Fibroblast of lung (primary cell): ENCODE data around the gene MCTP2. TPM values are rescaled to one million over a fixed set of nuclear protein-coding genes. Genes with fewer than 3 reads are reported as not detected.
A peak's percentile ranks its signal among the peaks of the same experiment; 100 is the strongest.

Experiments
- DNase-seq, 2 donors: peaks; one replicate each; pipeline versions ENCODE4 v3.0.0 to v3.0.0-alpha.2; 2010; ENCODE audit warnings: low read depth in 2 of 2
- H2AFZ ChIP-seq: 2 replicates; pipeline ENCODE4 v1.5.1; 2012; ENCODE audit warnings: low read length, control low read depth, inconsistent platforms
- H3K27ac ChIP-seq: 2 replicates; pipeline ENCODE4 v1.5.1; 2011; ENCODE audit warnings: low read length, control low read depth; ENCODE audit not compliant: insufficient read depth
- H3K27me3 ChIP-seq: 2 replicates; pipeline ENCODE4 v1.5.1; 2011; ENCODE audit warnings: mild to moderate bottlenecking, low read length; ENCODE audit not compliant: control insufficient read depth, insufficient read depth
- H3K36me3 ChIP-seq: 2 replicates; pipeline ENCODE4 v1.5.1; 2011; ENCODE audit warnings: low read length; ENCODE audit not compliant: control insufficient read depth, insufficient read depth
- H3K4me1 ChIP-seq: 2 replicates; pipeline ENCODE4 v1.5.1; 2011; ENCODE audit warnings: low read length; ENCODE audit not compliant: control insufficient read depth, insufficient read depth; ENCODE audit errors: extremely low read depth
- H3K4me2 ChIP-seq: 2 replicates; pipeline ENCODE4 v1.5.1; 2011; ENCODE audit warnings: low read length, control low read depth; ENCODE audit not compliant: insufficient read depth; ENCODE audit errors: extremely low read depth
- H3K4me3 ChIP-seq, 4 experiments: fragments of 200-600 bp in 1 of 4; sonication (generic) in 1 of 4; replicated peaks in 1 of 4; 2 replicates each; pipeline ENCODE4 v1.5.1; 2011 to 2016; ENCODE audit warnings: low read length in 4 of 4, low read depth in 3 of 4, mild to moderate bottlenecking in 3 of 4, control low read depth in 2 of 4, inconsistent platforms in 1 of 4, mixed read lengths in 1 of 4; ENCODE audit not compliant: insufficient read depth in 1 of 4; ENCODE audit errors: control extremely low read depth in 1 of 4
- H3K79me2 ChIP-seq: 2 replicates; pipeline ENCODE4 v1.5.1; 2012; ENCODE audit warnings: mild to moderate bottlenecking, low read length, inconsistent platforms; ENCODE audit not compliant: control insufficient read depth, insufficient read depth
- H3K9ac ChIP-seq: 2 replicates; pipeline ENCODE4 v1.5.1; 2011; ENCODE audit warnings: mild to moderate bottlenecking, low read length, control low read depth; ENCODE audit not compliant: insufficient read depth
- H3K9me3 ChIP-seq: 2 replicates; pipeline ENCODE4 v1.5.1; 2012; ENCODE audit warnings: low read depth, low read length; ENCODE audit not compliant: control insufficient read depth, insufficient read depth
- H4K20me1 ChIP-seq: 2 replicates; pipeline ENCODE4 v1.5.1; 2011; ENCODE audit warnings: low read length; ENCODE audit not compliant: control insufficient read depth, insufficient read depth; ENCODE audit errors: extremely low read depth
- EZH2 ChIP-seq: IDR thresholded peaks from 2 replicates; pipeline ENCODE4 v1.5.1; 2012; ENCODE audit warnings: low read length, control low read depth, mild to moderate bottlenecking; ENCODE audit errors: missing control alignments
- polyA plus RNA-seq, 2 donors: library from polyadenylated mRNA; depleted of rRNA in 1 of 2; stranded (reverse) in 1 of 2; unstranded in 1 of 2; fragments of >200 nt; gene quantifications; 2 replicates each; pipeline ENCODE4 v1.2.1, GENCODE V29; 2011 to 2012; ENCODE audit warnings: missing spikeins in 1 of 2
- total RNA-seq: library from RNA; depleted of rRNA; stranded (reverse); fragments of >200 nt; gene quantifications from 2 replicates; pipeline ENCODE4 v1.2.1, GENCODE V29; 2014
- TF ChIP-seq, protein P1 (sequence below), 2 donors: IDR thresholded peaks in 1 of 2; conservative IDR thresholded peaks in 1 of 2; 1 replicate in 1 of 2; 2 replicates in 1 of 2; pipeline ENCODE4 v1.5.1; 2011 to 2012; ENCODE audit warnings: low read length in 2 of 2, control low read depth in 1 of 2, inconsistent platforms in 1 of 2, low read depth in 1 of 2, mild to moderate bottlenecking in 1 of 2

The MCTP2 gene
- total and polyA plus RNA-seq, 2 donors (not counting 1 experiment from before 2014, with no cell fraction given): 3.6 to 14.5 TPM

- Histone ChIP-seq H3K4me1 (no peaks in the 10 kb centered on the region), H2AFZ (no peak overlapping the region), H3K9ac (no peak overlapping the region), H3K36me3 (no peaks in the 10 kb centered on the region), H3K4me3 (no peak overlapping the region), H3K79me2 (no peaks in the 10 kb centered on the region), H3K4me2 (no peak overlapping the region), H3K9me3 (no peaks in the 10 kb centered on the region), H3K27me3 (no peaks in the 10 kb centered on the region), H3K27ac (no peak overlapping the region), H4K20me1 (no peaks in the 10 kb centered on the region)
- peak in 1 of 2 donors; percentile 1 for DNase-seq
- TF ChIP-seq, protein P1, sequence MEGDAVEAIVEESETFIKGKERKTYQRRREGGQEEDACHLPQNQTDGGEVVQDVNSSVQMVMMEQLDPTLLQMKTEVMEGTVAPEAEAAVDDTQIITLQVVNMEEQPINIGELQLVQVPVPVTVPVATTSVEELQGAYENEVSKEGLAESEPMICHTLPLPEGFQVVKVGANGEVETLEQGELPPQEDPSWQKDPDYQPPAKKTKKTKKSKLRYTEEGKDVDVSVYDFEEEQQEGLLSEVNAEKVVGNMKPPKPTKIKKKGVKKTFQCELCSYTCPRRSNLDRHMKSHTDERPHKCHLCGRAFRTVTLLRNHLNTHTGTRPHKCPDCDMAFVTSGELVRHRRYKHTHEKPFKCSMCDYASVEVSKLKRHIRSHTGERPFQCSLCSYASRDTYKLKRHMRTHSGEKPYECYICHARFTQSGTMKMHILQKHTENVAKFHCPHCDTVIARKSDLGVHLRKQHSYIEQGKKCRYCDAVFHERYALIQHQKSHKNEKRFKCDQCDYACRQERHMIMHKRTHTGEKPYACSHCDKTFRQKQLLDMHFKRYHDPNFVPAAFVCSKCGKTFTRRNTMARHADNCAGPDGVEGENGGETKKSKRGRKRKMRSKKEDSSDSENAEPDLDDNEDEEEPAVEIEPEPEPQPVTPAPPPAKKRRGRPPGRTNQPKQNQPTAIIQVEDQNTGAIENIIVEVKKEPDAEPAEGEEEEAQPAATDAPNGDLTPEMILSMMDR (conservative IDR thresholded peaks at IDR 0.05 in 1 of 2, IDR thresholded peaks at IDR 0.05 in 1 of 2; ENCODE audit: low read depth in 1 of 2, low read length in 2 of 2): no peak
- no peak for TF ChIP-seq EZH2
Measured at GRCh38 chr15:94451466-94451865, 220.1 kb downstream of the MCTP2 start.

DNA sequence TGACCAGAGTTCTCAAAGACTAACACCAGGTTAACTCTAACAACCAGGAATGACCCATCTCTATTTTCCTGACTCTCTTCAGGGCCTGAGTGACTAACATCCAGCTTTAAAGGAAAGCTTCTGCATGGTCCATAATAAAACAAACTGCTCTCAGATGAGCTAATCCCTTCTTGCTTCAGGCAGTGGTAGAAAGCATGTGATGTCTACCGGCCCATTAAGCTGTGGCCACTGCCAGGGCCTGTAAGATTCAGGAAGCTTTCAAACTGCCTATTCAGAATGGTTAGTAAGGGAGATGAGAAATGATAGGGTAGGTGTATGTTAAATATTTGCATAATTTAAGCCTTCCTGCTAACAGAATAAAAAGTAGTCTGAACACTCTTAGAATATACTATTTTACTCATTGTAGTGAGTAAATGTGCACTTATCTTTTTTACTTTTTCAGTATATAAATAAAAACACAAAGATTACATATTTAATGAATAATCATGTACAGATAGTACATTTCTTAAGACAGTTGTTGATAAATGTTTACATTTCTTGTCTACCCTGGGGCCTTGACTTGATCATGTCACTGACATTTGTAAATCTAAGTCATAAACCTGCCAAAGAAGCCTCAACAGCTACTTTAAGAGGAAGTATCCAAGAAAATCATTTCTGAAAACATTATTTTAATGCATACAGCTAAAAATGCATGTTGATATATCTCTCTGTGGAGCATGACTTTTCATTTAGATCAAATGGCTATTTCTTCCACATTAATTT lies 222.0 kb downstream of the MCTP2 start:
- no peak for DNase-seq

DNA sequence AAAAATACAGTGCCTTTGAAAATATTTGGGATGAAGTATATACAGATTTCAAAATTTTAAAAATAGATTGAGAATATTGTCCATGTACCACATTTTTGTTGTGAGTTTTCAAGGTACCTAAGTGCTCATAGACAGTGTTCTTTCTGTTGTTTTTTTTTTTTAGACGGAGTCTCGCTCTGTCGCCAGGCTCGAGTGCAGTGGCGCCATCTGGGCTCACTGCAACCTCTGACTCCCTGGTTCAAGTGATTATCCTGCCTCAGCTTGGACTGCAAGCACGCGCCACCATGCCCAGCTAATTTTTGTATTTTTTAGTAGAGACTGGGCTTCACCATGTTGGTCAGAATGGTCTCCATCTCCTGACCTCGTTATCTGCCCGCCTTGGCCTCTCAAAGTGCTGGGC lies 223.9 kb downstream of the MCTP2 start:
- Histone ChIP-seq H3K9ac (no peak overlapping the region), H3K36me3 (no peaks in the 10 kb centered on the region), H3K27me3 (no peaks in the 10 kb centered on the region), H2AFZ (no peak overlapping the region), H3K4me3 (no peak overlapping the region), H3K4me1 (no peaks in the 10 kb centered on the region), H3K9me3 (no peaks in the 10 kb centered on the region), H3K79me2 (no peaks in the 10 kb centered on the region), H4K20me1 (no peaks in the 10 kb centered on the region), H3K27ac (no peak overlapping the region), H3K4me2 (no peak overlapping the region)
- TF ChIP-seq, protein P1 (conservative IDR thresholded peaks at IDR 0.05 in 1 of 2, IDR thresholded peaks at IDR 0.05 in 1 of 2; ENCODE audit: low read depth in 1 of 2, low read length in 2 of 2): no peak
- TF ChIP-seq EZH2: no peak
- DNase-seq: no peak

More for the DNA sequence above, 222.0 kb downstream of the MCTP2 start:
- H3K79me2 ChIP-seq: no peaks in the 10 kb centered on the region
- no peak overlapping the region for H3K27ac ChIP-seq
- no peaks in the 10 kb centered on the region for H3K9me3 ChIP-seq
- H3K36me3 ChIP-seq: no peaks in the 10 kb centered on the region
- H4K20me1 ChIP-seq: no peaks in the 10 kb centered on the region
- H2AFZ ChIP-seq: no peak overlapping the region
- H3K4me2 ChIP-seq: no peak overlapping the region
- TF ChIP-seq EZH2: no peak
- TF ChIP-seq, protein P1 (conservative IDR thresholded peaks at IDR 0.05 in 1 of 2, IDR thresholded peaks at IDR 0.05 in 1 of 2; ENCODE audit: low read depth in 1 of 2, low read length in 2 of 2): no peak
- no peak overlapping the region for H3K9ac ChIP-seq
- H3K27me3 ChIP-seq: no peaks in the 10 kb centered on the region
- no peaks in the 10 kb centered on the region for H3K4me1 ChIP-seq
- no peak overlapping the region for H3K4me3 ChIP-seq
